ENCODE results near the gene EMILIN1.

DNA sequence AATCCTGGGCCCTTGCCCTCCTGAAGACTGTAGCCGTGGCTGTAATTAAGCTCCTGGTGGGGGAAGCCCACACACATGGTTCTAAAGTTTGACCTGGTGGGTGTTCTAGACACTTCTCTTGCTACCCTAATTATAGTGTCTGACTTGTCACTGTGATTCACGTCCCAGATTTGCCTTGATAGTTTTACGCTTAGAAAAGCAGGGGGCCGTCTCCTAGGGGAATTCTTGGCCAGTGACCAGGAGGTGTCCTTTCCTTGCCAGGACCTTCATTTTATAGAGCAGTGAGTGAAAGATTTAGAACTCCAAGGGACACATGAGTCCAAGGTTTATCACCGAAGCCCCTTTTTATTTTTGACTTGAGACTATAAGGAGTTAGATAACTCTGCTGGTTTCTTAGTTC lies 36.7 kb upstream of the EMILIN1 start:
- no peak for TF ChIP-seq POLR2A (IDR thresholded peaks at IDR 0.05)
- no peak for TF ChIP-seq CTCF (IDR thresholded peaks at IDR 0.05)
